MM.1S (cell line): ENCODE data around the gene ALDH3B2.

Source experiments
- CTCF ChIP-seq: fragments of 300-600 bp; sonication (generic); IDR thresholded peaks from 2 replicates; pipeline ENCODE4 v1.5.1; 2016; ENCODE audit warnings: antibody characterized with exemption, low read length, mixed read lengths
- EZH2 ChIP-seq: fragments of 300-600 bp; sonication (generic); optimal IDR thresholded peaks from 2 replicates; pipeline ENCODE3; 2017; ENCODE audit warnings: low read depth, mild to moderate bottlenecking, antibody characterized with exemption, low read length, mixed read lengths

- no peak for TF ChIP-seq CTCF
- no peak for TF ChIP-seq EZH2
Measured at GRCh38 chr11:67628710-67629385, 45.6 kb downstream of the ALDH3B2 start.
